ENCODE measurements around the gene COL7A1.
"Not testable (repeated sequence)": the region's sequence is repeated elsewhere in the genome, so short reads cannot be mapped to it uniquely, and the experiment has no call there.

Gene COL7A1

DNA sequence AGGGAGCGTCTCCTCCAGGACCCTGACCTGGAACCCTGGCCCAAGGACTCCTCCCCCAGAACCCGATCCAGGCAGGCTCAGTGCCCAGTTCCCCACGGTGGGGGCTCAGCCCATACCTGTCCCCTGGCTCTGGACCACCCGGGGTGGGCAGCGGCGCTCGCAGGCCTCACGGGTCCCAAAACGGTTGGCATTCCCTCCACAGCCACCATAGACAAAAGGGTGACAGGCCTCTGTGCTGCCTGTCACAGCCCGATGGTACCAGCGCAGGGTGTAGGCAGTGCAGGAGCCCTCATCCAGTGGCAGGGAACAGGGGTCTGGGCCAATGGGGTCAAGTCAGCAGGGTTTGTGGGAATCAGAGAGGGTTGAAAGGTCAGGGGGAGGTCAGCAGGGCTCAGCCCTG lies 30.5 kb downstream of the COL7A1 start:
- DNase-seq (ENCODE audit: extremely low read depth in 1 of 2, low read depth in 1 of 2), result no peak

DNA sequence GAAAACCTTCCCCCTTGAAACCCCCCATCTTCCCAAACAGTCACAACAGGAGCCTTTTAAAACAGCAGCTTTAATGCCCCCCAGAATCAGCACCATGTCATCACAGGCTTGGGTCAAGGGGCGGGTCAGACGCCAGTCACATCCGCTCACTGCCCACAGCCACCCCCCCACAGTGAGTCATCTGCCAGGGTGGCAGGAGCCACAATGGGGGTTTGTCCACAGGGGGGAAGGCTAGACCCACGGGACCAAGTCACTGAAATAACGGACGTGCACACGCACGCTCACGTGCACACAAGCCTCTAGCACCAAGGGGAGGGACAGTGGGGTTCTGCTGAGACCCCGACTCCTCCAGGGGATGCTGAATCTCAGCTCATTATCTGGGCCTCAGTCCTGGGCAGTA lies 31.1 kb downstream of the COL7A1 start:
- DNase-seq (ENCODE audit: extremely low read depth in 1 of 2, low read depth in 1 of 2), result peak in 1 of 2 donors; percentile 8

DNA sequence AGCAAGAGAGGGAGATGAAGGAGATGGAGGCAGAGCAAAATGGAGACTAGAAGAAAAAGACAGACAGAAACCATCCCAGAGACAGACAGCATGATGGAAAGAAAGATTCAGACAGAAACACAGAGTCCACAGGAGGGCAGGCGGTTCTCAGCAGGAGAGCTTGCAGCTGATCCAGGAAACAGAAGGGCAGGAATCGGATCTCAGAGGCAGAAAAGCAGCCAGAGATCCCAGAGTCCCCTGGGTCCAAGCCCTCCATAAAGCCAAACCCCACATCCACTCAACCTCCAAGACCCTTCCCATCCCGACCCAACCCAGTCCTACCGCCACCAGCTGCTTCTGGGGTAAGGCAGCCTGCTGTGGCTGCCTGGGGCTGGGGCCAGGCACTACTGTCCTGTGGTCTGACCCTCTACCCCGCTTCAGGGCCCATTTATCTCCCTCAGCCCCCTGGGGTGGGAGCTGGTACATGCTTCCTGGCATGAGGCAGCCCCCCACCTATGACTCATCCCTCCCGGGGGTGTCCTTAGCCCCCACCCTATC lies 31.7 kb downstream of the COL7A1 start, which contains the start of gene UCN2:
Gene UCN2 (minus strand): TSS at position 400 of the 537 bp plus-strand sequence. CDS start 657 bp downstream, outside the sequence.
- DNase-seq (ENCODE audit: extremely low read depth in 1 of 2, low read depth in 1 of 2), result no peak

DNA sequence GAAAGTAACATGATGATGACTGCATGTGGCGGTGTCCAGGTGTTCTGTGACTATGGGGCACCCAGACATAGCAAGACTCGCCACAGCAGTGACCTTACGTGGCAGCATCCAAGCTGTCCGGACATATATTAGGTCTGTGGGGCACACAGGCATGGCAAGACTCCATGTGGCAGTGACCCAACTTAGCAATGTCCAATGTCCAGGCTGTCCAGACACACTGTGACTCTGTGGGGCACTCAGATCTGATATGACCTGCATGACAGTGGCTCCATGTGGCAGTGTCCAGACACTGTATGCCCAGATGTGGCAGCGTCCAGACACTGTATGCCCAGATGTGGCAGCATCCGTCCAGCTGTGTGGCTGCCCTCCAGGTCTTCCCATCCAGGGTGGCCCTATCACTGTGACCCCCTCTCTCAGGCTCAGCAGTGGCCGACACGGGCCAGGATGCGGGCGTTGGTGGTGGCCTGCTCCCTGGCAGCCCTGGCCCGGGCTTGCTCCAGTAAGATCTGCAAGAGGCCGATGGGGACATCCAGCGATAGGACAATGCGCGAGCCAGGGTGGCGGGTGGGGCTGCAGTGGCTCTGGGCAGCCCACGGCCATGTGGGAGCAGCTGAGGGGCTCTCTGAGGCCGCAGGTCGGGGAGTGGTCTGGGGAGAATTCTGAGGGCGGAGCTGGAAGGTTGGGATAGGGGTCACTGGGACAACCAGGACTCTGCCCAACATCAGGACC lies 32.6 kb downstream of the COL7A1 start:
- DNase-seq (ENCODE audit: extremely low read depth in 1 of 2, low read depth in 1 of 2), result no peak

DNA sequence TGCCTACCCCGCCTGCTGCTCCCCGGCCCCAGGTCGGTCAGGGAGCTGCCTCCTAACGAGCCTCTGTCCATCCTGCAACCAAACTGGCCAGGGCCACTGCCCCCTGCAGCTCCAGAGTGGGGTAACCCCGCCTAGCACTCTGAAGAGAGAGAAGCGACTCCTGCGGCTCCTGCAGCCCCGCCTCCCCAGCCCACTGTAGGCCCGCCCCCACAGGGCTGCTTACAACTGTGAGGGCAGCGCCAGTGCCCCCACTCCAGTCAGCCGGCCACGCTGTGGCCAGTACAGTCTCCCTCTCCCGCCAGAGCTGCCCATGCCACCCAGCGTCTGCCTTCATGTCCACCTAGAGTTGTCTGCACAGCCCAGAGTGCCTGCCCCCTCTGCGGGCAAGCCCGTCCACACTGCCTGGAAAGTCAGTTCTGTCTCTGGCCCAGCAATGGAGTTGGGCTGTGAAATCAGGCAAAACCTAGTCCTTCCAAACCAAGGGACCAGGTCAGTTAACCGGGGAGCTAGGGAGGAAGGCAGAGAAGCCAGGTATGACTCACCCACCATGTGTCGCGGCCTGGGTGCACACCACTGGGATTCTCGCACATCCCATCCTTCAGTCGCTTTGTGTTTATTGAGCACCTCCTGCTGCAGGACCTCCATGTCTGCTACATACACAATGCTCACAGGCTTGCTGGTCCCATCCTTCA lies 33.9 kb downstream of the COL7A1 start:
- DNase-seq (ENCODE audit: extremely low read depth in 1 of 2, low read depth in 1 of 2), result no peak

DNA sequence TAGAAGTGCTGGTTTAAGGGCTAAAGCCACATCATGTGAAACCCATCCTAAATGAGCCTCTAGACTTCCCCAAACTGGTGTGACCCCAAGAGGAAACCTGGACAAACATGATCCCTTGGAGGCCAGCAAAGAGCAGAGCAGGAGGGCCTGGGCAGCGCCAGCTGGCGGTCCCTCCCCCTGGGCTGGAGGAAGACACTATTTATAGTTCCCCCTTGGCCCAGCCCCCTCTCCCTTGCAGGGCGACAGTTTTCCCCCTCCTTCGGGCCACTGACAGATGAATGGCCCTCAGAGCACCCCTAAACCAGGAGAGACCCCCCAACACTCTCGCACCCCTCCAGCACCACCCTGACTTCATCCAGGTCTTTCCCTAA lies 34.5 kb downstream of the COL7A1 start:
- no peak for DNase-seq (ENCODE audit: extremely low read depth in 1 of 2, low read depth in 1 of 2)

DNA sequence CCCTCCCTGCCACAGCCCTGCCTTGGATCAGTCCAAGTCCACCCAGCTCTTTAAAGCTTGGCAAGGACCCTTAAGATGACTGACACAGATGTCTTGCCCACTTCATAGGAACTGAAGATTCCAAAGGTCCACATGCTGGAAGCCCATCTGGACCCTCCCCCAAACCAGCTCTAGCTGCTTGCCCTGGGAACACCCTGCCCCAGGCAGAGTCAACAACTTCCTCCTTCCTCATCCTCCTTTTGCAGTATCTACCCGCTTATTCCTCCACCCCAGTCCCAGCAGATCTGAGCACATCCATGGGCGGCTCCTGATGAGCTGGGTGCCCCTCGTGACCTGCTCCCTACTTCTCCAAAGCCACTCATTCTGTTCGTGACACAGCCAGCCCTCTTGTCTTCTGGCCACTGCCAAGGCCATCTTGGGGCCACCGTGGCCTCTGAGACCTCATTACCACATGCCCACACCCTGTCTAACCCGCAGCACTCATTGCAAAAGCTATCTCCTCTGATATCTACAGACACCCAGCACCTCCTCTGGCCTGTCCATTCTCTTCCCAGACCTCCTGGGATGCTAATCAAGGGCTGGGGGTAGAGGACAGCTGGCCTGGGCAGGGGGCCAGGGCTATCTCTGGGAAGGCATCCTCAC lies 36.5 kb downstream of the COL7A1 start:
- no peak for DNase-seq (ENCODE audit: extremely low read depth in 1 of 2, low read depth in 1 of 2)

DNA sequence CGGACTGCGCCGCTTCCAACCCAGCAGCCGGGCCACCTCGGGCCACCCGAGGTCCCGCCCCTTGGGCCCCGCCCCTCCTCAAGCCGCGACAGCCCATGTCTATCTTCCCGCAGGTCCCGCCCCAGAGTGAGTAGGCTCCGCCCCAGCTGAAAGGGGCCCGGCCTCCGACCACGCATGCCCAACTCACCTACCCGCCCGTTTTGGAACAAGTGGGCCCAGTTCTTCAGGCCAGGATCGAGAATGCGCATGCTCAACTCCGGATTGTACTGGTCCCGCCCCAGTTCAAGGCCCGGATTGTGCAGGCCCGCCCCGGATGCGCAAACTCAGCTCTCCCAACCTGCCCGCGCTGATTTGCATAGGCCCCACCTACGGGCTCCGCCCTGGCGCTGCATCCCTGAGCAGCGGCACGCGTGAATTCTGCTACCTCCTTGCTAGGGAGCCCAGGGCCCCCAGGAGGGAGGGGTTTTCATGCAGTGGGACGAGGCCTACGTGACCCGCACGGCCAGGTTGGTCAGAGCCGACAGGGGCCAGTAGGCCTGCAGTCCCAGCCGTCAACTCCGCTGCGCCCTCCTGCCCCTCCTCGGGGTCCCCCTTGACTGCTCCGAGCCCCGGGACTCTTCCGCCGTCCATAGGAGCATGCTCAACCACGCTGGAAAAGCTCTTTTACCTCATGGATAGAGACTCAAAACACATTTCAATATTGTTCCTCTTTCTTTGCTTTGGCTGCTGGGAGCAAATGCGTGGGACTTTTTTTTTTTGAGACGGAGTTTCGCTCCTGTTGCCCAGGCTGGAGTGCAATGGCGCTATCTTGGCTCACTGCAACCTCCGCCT lies 38.1 kb downstream of the COL7A1 start, which contains the start of gene PFKFB4:
Gene PFKFB4 (minus strand): TSS at position 8 of the 831 bp plus-strand sequence. CDS start 26 bp downstream, outside the sequence.
- peak; percentile 99 for DNase-seq (ENCODE audit: extremely low read depth in 1 of 2, low read depth in 1 of 2)

DNA sequence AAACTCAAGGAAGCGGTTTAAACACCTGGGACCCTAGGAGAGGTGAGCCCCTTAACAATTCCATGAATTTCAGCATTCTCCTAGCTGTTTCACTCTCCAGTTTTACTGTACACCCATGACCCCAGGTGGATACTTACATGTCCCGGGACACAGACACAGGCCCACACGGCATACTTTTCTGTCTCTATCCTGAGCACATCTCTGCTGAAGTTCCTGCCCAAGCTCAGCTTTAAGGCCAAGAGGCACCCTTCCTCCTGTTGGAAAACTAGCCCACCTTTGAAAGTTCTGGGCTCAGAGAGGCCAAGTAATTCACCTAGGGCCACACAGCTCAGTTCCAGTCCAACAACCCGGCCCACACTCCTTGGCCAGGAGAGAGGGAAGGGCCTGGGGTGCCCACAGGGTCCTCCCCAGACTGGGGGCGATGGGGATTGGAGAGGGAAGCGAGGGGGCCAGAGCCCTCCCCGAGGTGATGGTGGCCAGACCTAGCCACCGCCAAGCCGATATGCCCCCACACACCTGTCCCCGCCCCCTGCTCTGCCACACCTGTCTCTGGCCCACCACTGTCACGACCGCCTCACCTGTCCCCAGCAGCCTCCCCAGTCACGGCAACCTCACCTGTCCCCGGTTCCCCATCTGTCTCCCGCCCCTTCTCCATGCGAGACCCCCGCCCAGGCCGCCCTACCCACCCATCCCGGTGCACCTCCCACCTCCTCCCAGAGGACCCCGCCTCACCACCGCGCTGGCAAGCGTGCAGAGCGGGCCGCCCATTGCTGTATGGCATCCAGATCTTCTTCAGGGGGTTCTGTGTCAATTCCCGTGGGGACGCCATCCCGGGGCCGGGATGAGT lies 39.0 kb downstream of the COL7A1 start:
- DNase-seq (ENCODE audit: extremely low read depth in 1 of 2, low read depth in 1 of 2), result no peak

DNA sequence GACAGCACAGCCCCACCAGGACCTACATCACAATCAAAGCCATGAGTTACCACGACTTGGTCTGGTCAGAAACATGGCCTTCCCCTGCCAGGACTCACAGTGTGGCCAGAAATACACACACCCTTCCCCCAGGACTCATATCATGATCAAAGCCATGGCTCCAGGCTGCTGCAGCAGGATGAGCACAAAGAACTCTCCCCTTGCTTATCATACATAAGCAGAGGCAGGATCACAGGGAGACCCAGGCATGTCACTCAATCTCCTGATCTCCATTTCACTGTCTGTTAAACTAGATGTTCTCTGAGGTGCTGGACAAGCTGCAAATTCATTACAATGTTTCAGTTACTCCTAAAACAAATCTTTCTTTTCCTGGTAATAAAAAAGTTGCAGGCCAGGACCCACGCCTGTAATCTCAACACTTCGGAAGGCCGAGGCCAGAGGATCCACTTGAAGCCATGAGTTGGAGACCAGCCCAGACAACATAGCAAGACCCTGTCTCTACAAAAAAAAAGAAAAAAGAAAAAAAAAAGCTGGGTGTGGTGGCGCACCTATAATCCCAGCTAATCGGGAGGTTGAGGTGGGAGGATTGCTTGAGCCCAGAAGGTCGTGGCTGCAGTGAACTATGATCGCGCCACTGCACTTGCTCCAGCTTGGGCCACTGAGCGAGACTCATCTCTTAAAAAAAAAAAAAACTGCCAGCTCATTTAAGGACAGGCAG lies 39.7 kb downstream of the COL7A1 start:
- DNase-seq (ENCODE audit: extremely low read depth in 1 of 2, low read depth in 1 of 2), result no peak

DNA sequence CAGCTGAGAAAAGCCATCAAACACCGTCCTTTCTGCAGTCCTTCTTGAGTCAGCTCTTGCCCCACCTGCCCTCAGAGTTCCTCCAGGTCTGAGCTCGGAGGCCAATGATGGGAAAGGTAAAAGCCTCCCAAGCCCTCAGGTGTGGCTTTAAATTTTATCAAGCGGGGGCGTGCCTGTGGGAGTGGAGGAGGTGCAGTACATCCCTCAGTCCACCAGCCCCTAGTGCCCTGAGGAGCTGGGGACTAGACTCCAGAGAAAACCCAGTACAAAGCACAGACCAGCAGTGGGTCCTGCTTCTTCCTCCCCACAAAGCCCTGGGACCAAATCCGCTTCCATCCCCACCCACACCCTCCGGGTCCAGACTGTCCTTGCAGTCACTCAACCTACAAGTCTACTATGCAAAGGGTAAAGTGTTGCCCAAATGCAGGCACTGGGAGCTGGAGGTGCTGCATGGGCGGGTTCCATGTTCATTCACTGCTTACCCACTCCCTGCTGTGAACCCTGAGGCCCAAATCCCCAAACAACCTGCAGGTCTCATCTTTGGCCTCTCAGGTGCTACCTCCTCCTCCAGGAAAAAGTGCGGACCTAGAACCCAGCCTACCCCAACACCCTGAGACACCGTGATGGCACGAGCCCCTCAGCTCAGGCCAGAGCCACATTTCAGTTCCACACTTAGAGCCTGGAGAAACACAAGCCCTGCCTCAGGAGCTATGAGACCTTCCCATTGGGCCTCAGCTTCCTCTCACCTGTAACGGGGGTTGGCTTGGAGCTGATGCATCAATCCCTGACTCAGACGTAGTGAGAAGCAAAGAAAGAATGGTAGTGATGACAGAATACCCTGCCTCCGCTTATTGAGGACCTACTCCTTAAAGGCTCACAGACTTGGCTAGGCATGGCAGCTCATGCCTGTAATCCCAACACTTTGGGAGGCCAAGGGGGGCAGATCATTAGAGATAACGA lies 41.0 kb downstream of the COL7A1 start:
- DNase-seq (ENCODE audit: extremely low read depth in 1 of 2, low read depth in 1 of 2), result no peak

DNA sequence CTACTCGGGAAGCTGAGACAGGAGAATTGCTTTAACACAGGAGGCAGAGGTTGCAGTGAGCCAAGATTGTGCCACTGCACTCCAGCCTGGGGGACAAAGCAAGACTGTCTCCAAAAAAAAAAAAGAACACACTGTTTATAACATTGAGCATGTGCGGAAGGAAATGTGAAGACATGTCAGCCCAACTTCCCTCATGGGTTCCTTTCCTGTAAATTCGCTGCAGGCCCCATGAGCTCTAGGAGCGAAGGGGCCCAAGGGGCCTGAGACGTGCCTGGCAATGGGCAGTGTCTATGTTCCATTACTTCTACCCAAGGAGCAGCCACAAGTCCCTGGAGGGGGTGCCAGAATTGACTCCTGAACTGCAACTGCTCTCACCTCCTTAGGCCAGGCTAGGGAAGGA lies 41.8 kb downstream of the COL7A1 start:
- DNase-seq (ENCODE audit: extremely low read depth in 1 of 2, low read depth in 1 of 2), result no peak

DNA sequence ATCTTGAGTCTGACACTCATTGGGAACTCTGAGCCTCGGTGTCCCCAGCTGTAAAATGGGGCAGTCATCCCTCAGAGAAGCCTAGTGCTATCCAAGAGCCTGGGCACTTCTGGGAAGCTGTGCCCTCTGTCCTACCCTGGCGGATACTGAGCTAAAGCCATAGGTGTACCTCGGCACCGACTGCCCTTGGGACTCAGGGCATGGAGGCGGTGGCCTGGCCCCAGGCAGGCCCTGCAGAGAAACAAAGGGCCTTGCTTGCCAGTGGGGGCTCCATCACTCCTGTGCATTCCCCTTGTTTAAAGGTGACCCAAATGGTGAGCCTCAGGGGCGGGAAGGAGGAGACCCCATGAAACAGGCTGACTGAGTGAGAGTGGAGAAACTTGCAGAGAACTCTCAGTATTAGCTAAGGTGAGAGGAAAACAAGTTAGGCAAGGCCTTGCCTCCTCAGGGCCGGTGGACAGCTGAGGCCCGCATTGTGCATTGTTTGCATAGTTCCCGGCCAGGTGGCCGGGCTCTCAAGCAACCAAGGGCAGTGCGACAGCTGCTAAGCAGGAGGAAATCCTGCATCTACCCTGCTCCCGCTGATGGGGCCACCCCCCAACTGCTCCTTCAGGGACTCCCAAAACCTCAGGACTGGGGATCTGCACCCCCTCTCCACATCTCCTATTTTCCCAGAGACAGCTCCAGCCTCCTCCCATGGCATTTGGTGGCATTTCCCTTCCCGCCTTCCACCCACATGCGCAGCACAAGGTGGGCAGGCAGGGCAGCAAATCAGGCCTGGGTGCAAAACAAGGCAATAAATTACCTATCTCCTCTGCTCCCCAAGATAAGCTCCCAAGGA lies 42.8 kb downstream of the COL7A1 start:
- no peak for DNase-seq (ENCODE audit: extremely low read depth in 1 of 2, low read depth in 1 of 2)

DNA sequence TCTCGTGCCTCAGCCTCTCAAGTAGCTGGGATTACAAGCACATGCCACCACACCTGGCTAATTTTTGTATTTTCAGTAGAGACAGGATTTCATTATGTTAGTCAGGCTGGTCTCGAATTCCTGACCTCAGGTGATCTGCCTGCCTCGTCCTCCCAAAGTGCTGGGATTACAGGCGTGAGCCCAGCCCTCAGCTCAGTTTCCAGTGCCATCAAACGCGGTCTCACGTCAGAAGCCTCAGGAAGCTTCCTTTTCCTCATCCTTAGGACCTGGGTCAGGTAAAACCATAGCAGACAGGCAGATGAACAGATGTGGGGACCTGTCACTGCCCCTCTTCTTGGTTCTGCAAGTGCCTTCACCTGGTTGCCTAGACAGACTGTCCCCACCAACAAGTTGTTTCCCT lies 43.5 kb downstream of the COL7A1 start:
- DNase-seq (ENCODE audit: extremely low read depth in 1 of 2, low read depth in 1 of 2), result not testable (repeated sequence)

DNA sequence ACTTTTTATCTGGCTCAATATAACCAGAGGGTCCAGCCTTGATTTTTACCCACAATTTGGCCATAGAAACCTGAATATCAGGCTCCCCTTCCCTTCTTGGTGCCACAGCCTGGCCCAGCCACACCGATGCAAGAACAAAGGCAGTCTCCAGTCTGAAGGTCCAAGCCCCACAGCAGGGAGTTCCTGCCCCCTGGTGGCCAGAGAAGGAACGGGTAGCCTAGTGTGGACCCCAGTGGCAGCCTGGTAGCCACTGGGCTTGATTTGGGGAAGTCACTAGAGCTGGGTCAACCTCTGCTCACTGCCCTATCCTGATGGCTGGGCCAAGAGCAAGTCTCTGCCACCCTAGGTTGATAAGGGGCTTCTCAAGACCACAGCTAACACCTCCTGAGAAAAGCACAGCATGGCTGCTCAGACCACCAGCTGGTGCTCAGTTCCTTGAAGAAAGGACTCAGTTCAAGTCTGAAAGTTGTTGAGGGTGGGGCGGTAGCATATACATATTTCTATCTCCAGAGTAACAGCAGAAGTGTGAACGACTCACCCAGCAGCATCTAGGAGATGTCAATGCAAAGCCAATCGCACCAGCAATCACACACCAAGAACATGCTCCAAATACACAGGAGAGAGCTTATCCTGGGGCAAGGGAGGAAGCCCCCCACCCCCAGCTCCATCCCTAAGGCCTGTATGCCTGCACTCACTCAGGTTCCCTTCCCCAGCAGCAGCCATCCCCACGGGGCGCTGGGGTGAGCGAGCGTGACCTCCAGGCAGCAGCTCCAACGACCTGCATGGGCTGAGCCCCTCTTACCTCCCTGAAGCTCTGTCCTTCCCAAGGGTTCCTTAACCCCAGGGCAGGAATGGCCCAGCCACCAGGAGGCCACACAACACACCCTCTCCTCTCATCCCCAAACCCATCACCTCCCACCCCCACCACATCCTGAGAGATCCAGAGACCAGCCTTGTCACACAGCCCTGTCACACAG lies 46.1 kb downstream of the COL7A1 start:
- peak; percentile 58 to 77 for DNase-seq (ENCODE audit: extremely low read depth in 1 of 2, low read depth in 1 of 2)

DNA sequence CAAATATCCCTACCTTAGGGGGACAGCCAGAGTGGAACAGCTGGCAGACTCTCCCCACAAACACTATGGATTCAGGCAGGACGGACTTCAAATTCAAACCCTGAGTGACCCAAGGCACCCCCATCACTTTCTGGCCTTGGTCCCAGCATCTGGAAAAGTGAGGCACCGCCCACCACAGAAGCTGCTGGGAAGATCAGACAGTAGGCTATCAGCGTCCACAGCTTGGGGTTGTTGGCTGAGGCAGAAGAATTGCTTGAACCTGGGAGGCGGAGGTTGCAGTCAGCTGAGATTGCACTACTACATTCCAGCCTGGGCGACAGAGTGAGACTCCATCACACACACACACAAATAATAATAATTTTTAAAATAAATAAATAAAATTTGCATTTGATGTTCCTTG lies 47.0 kb downstream of the COL7A1 start:
- DNase-seq (ENCODE audit: extremely low read depth in 1 of 2, low read depth in 1 of 2), result no peak

Data from activated CD8-positive, alpha-beta memory T cell treated with anti-CD3 and anti-CD28 coated beads for 1 hour (primary cell).